ENCODE data around the gene NOX3.

NOX3 gene

DNA sequence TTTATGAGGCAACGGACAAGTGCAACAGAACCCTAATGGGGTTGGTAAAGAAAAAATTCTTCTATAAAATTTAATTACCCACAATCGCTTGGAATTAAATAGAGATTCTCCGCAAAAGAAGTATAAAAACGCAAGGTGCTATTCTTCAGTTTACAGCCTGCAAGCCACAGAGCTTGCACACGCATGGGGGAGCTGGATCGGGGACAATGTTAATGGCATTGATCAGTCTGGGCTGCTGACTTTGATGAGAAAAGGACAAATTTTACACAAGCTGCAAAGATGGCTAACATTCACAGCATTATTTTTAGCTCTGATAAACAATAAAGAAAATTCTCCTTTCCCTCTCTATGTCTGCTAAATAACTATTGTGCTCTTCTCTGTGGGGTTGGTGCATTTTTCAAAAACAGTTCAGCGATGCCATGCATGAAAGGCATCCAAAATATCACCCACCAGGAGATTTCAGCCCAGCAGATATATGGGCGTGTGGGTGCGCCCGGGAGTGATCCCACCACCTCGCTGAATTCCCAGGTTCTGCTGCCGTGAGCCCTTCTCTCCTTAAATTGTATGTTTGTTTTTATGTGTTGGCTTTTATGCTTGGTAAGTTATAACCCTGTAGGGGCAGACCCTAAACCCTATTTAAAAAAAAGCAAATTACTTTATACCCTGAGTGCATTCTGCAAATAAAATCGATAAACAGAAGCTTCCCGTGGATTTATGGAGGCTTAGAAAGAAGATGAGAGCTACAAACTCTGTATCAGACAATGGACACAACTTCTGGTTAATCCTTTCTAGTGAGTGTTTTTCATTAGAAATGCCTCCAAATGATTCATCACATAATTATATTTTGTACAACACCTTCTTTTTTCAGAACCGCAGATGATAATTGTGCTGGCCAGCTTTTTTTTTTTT is 55.6 kb downstream of the NOX3 start:
- no peak for DNase-seq (ENCODE audit: low spot score)

DNA sequence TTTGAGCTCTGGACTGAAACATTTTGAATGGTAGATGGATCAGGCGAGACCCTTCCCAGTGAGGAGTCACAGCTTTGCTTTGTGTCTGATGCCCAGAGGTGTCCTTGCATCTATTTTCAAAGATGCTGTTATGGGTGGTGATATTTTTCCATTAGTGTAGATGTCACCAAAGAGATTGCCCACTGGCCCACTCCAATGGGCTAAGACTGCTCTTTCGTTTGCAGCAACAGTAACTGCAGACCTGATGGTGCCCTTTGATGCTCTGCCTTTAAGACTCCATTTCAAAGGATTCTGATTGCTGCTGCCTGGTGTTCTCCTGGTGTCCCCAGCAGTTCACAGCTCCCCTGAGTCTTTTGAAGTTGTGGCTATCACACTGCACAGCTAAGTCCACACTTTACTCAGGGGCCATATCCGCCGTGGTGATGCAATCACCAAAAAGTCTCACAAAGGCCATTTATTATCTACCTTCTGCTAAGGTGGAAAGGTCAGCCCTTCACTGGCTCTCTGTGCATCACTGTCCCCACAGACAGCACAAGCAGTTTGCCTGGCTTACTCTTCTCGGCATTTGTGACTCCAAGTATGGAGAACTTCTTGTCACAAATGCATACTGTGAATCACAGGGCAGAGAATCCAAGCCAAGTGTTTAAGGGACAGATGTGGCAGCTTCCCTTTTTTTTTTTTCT is 56.4 kb downstream of the NOX3 start:
- no peak for DNase-seq (ENCODE audit: low spot score)

DNA sequence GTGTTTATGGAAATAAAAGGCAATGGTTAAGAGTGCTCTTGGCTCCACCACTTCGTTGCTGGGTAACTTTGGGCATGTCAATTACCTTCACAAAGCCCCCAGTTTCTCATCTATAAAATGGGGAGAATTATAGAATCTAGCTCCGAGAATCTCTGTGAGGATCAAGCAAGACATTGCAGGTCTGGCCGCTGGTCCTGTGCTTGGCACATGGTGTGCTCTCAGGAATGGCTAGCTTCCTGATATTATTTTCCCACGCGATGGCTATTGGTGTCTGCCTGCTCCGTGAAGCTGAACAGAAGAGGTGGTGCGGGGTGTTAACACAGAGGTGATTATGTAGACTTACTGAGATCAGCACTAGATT is 57.0 kb downstream of the NOX3 start:
- DNase-seq (ENCODE audit: low spot score): no peak

DNA sequence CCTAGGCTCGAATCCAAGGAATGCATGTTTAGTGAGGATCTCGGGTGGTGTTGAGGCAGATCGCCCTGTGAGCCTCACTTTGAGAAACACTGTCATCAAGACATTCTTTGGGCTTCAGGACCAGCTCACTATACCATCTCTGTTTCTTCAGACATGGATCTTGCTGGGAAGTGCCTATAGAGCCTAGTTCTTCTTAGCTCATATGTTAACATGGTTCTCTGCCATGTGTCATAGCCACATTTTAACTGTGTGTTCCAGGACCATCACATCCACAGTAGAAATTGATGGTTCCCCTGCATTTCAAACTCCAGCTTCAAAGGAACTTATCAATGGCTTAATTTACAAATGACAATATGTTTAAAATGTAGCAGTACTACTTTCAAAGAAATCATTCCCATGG is 57.4 kb downstream of the NOX3 start:
- no peak for DNase-seq (ENCODE audit: low spot score)

DNA sequence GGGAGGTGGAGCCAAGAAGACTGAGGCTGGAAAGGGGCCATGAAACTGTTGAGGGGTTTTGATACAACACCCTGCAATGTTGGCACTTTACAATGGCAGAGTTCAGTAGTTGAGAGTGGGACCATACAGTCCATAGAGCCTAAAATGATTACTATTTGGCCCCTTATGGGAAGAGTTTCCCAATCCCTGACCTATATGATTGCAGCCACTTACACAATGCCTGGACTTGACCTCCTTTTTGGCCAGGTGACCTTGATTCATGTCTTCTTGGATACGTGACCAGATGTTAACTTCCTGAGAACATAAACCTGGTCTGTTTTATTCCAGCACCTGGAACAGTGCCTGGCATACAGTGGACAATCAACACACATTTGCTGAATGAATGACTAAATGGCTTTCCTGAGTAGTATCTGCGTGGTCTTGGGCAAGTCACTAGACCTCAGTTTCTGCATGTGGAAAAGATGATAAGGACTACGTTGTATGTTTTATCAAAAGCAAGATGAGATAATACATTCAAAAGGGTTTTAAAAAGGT is 58.4 kb downstream of the NOX3 start:
- DNase-seq (ENCODE audit: low spot score): no peak

DNA sequence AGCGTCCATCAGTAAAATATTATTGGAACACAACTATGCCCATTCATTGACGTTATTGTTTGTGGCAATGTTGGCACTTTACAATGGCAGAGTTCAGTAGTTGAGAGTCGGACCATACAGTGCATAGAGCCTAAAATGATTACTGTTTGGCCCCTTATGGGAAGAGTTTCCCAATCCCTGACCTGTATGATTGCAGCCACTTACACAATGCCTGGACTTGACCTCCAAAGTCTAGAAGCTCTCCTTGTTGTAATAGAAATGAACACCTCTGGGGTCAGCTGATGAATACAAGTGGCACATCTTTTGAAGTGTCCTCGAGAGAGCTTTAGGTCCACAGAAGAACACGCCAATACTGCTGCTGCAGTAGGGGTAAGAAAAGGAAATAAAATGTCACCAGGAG is 59.0 kb downstream of the NOX3 start:
- no peak for DNase-seq (ENCODE audit: low spot score)

DNA sequence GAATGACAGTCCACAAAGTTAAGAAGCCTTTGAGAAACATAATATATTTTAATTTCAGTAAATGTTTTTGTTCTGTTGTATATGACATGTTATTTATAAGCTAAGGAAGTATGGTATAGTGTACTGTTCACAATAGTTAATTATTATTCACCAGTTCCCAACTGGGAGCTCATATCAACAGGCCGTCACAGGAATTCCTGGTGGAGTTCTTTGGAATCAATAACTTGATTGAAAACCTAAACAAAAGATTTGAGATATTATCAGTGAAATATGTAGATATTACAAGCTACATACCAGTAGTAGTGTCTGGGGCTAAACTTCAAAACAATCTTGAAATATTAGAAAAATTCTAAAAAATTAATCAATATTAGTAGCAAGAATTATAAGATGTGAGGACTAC is 60.3 kb downstream of the NOX3 start:
- DNase-seq (ENCODE audit: low spot score): no peak

DNA sequence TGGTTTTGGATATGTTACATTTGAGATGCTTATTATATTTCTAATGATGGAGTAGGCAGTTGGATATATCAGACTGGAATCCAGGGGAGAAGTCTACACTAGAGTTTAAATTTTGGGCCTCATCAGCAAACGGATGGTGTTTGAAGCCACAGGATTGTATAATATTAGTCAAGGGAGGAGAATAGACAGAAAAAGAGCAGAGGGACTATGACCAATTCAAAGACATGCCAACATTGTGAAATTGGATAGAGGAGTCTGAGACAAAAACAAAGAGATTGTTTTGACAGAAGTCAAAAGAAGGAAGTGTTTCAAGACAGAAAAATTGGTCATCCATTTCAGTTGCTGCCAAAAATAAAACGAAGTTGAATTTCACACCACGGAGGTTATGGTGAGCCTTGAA is 66.5 kb downstream of the NOX3 start:
- no peak for DNase-seq (ENCODE audit: low spot score)

DNA sequence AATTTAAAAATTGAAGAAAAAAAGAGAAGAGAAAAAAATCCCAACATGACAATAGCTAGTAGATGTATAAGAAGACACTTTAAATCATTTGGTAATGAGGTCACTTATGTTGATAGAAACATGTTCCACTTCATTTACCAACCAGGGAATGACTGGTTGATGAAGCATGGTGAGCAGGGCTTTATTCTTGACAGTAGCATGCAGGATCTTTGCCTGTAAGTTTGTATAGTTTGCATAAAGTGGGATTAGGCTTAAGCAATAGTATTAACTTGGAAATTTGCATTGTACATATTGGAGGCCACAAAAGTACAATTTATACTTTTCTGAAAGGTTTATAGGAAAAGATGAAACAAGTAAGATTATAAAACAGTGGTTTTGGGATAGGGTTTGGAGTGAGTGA is 67.0 kb downstream of the NOX3 start:
- no peak for DNase-seq (ENCODE audit: low spot score)

DNA sequence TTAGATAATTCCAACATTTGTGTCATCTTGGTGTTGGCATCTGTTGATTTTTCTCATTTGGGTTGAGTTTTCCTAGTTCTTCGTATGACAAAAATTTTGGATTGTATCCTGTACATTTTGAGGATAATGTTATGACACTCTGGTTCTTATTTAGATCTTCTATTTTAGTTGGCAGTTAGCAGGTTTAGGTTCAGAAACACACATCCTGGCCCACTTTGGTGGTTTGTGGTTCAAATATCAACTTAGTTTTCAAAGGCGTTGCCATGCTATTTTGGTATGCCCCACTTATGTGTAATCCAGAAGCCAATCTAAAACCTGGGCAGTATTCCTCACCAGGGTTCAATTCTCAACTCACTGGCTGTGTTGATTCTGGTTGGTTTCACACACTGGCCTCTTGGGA is 68.2 kb downstream of the NOX3 start:
- no peak for DNase-seq (ENCODE audit: low spot score)

DNA sequence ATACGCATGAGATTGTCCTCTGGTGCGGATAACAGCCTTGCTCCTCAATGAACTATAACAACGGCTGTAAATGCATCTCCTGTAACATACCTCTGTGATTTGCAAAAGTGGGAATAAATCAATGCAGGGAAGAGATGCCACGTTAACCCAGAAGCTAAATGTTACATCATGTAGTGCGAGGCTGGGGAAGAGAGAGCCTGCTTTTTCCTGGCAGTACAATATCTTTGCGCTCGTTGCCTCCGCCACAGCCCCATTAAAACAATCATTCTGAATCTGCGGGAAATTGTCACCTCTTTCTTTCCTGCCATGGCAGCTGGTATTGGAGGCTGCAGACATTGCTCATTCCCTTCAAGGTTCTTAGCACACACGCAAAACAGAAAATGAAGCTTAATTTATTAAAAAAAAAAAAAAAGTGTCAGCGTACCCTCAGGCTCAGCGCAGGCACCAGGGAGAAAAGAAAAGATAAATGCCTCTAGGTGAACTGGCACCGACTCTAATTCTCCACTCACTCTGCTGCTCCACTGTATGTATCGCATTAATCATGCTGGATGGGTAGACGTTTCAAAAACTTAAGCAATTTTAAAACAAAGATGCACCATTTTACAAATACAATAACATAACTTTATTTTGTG is 71.2 kb downstream of the NOX3 start:
- no peak for DNase-seq (ENCODE audit: low spot score)

DNA sequence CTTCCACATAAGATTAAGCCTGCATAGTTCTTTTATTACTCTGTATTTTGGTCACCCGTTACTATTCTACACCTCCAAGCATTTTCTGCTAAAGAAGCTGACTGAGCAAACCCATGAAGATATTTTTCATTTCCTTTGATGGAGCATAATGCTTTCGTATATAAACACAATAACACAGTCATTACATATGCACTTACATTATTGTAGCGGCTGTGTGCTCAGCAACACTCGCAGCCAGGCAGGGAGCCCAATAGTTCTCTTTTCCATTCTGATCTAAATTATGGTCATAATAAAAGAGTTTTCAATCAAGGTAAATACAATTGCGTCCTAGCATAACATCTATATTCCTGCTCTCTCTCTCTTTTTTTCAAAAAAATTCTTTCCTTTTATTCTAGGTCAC is 71.7 kb downstream of the NOX3 start:
- no peak for DNase-seq (ENCODE audit: low spot score)

DNA sequence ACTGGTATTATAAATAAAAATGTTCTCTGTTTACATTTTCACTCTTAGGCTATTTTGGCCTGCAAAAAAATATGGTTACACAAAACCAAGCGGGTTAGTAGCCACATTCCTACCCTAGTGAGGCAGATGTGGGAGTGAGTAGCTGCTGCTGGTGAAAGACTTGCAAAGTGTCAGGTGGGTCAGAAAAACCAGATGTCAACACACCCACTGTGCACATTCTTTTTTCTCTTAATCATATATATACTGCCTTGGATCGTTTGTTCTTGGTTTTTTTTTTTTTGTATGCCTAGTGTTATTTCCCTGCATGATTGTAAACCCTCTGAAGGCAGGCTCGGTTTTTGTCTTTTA is 73.3 kb downstream of the NOX3 start:
- no peak for DNase-seq (ENCODE audit: low spot score)

DNA sequence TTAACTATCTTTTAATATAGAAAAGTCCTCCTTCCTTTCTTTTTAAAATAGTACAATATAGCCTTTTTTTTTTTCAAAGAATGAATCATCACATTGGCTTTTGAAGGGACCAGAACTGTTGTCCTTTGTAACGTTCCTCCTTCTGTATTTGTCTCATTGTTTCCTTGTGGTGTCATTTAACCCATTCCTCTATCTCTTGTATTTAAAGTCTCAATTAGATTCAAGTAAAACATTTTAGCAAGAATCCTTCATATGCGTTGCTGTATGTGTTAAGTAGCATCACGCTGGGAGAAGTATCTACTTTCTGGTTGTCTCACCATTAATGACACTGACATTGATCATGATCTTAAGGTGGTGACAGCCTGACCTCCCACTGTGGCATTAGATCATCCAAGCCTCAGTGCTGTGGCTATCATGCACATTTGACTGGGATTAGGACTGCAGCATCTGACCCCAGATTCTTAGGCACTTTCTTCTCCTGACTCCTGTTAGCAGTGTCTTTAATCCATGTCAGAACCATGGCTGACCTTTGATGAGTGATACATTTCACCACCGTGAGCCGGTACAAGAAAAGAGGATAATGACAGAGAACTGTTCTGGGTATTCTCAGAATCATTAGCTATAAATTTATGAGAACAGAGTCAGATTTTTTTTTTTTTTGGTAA is 73.8 kb downstream of the NOX3 start:
- DNase-seq (ENCODE audit: low spot score): no peak

DNA sequence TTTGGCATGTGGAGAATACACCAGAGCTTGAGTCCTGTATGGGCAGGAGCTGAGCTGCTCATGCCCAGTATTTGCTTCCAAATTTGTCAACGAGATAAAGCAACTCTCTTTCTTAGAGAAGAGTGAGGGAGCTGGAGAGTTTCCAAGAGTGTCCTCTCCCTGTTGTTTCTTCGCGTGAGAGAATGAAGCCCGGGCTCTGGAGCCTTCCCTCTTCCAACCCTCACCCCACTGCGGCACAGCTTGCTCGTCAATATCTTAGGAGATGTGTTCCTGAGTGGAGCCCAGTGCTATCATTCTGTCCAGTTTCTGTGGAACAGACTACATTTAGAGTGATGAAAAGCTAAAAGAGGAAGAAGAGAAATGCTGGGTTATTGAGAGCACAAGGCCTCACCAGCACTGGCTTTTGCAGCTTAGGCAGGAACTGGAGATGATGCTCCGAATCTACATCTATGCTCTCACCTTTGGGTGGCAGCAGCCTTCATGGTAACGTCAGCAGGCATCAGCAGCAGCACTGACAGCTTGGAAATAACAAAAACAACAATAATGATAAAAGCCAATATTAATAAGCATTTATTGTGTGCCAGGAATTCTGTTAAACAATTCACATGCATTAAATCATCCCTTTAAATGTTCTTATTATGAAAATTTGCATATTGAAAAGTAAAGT is 74.8 kb downstream of the NOX3 start:
- DNase-seq (ENCODE audit: low spot score): no peak

DNA sequence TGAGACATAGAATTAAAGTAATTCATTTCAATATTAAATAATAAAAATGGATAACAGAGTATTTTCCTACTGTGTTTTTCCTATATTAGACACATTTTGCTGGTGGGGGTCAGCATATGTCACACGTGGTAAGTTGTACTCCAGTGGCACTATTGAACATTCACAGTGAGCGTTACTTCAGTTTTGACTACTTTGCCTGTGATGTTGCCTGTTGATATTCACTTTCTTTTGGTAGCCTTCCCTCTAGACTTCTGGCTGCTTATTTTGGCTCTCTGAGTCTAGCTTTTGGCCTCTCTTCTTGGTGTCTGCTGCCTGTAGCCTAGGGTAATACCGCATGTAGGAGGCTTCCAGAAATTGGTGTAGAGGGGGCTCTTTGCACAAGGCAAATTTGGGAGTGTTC is 76.9 kb downstream of the NOX3 start:
- DNase-seq (ENCODE audit: low spot score): no peak

DNA sequence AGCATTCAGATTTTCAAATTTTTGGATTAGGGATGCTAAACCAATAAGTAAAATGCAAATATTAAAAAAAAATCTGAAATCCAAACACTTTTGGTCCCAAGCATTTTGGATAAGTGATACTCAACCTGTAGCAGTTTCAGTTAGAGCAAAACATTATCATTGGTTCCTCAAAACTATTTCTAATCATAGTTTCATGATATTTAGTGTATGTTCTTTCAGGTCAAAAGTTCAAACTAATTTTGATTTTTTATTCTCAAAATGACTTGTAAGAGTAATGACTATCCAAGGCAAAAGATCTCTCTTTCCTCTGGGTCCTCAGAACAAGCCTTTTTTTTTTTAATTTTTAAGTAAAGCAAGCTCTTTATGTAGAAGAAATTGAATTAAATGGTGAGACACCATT is 77.4 kb downstream of the NOX3 start:
- no peak for DNase-seq (ENCODE audit: low spot score)

DNA sequence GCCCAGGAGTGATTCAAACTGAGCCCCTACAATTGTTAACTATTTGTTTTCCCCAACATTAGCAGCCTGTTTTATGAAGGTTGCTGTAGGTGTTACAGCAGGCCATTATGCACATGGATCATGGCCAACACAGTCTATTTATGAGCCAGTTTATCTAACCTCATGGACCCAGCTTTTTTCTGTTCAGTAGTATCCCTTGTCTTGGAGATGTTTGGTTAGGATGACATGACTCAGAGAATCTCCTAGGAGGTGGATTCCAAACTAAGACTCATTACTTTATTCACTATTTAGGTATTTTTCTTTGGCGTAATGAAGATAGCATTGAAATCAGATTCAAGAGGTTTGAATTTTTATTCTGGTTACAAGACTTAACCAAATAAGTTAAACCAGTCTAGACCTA is 78.6 kb downstream of the NOX3 start:
- DNase-seq (ENCODE audit: low spot score): no peak

DNA sequence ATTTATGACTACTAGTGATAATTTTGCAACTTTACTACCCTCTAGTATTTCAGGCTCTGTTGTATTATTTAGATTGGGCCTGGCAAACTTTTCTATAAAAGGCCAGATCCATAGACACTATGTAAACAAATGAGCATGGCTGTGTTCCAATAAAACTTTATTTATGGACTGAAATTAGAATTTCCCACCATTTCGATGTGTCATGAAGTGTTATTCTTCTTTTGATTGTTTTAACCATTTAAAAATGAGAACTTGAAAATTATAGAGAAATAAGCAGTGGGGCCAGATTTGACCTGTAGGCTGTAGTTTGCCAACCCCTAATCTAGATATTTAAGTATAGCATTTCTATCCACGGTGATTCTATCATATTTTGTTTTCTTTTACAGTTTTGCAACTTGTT is 79.8 kb downstream of the NOX3 start:
- DNase-seq (ENCODE audit: low spot score): no peak

DNA sequence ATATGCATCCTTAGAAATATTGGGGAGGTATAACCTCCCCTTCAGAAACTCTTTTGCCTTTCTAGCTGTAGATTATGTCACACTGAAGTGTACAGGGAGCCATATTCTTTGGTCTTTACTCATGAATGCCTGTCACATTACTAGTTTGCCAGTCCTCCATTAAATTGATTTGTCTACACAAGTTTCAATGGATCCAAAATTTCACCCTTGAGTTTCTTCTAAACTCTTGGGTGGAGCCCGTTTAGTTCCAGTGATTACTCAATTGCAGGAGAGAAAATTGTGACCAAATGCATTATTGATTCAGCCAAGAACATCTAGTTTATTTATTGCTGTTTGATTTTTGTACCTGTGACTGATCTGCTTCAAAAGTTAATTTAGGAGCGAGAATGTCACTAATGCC is 81.0 kb downstream of the NOX3 start:
- DNase-seq (ENCODE audit: low spot score): no peak

DNA sequence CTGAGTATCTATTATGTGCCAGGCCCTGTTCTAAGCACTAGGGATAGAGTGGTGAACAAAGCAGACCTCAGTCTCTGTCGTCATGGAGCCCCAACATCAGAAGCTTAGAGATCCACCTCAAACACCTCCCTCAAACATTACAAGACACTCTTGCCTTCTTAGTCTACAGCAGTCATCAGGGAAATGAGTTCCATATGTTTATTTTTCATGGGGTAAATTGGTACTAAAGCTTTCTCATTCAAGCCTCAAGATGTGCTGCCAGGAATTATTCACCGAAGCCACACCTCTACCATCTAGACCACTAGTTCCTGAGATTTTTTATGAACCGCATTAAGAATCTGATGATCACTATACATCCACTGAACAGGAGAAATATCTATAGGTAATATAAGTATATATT is 82.4 kb downstream of the NOX3 start:
- DNase-seq (ENCODE audit: low spot score): no peak

DNA sequence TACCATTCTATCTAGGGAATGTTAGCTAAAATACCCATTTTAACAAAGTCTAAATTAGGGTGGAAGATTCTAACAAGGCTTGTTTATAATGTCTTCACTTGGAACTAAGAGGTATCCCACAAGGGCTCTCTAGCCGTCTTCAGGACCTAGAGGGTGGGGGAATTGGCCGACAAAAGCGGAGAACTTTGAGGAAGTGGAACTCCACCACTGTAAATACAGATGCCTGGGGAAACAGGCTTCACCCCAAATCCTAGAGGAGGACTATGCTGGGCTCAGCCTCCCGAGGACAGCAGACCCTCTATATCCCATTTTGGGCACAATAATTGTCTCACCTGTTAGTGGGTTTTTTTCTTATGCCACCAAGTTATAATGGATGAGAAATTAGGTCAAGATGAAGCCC is 83.4 kb downstream of the NOX3 start:
- DNase-seq (ENCODE audit: low spot score): no peak
